HT-29 (cell line): ENCODE measurements around the gene ARRB2. TPM values are rescaled to one million over a fixed set of nuclear protein-coding genes. Genes with fewer than 3 reads are reported as not detected.
"Not testable (repeated sequence)": the region's sequence is repeated elsewhere in the genome, so short reads cannot be mapped to it uniquely, and the experiment has no call there.

ENCODE experiments used
- DNase-seq: peaks from one replicate; pipeline ENCODE4 v3.0.0-alpha.2; 2015; ENCODE audit warnings: low spot score
- total RNA-seq: library from RNA; depleted of rRNA; stranded (reverse); fragments of >200 nt; shearing (Covaris generic); gene quantifications from 2 replicates; pipeline ENCODE4 v1.2.3, GENCODE V29; 2014; rRNA removed

Gene ARRB2
- 30.4 and 32.3 TPM in 2 replicates for total RNA-seq

GRCh38 chr17:4709794-4710692, at the start of gene ARRB2:
TSS of gene ARRB2 (plus strand) at chr17:4710632. CDS start at chr17:4710722, 90 bp downstream.
- peak; percentile 94 for DNase-seq

- no peak for DNase-seq
These were observed 46.7 kb upstream of the ARRB2 start for GRCh38 chr17:4663711-4664110.

GRCh38 chr17:4664230-4664629, 46.2 kb upstream of the ARRB2 start:
- DNase-seq: no peak

GRCh38 chr17:4665027-4665426, 45.4 kb upstream of the ARRB2 start:
- DNase-seq: no peak

GRCh38 chr17:4666296-4666695, 44.1 kb upstream of the ARRB2 start:
- DNase-seq: no peak

GRCh38 chr17:4667166-4667565, 43.3 kb upstream of the ARRB2 start:
- DNase-seq: no peak

GRCh38 chr17:4672055-4672630, 38.3 kb upstream of the ARRB2 start:
- DNase-seq: no peak

GRCh38 chr17:4672751-4673150, 37.7 kb upstream of the ARRB2 start:
- no peak for DNase-seq

- DNase-seq: no peak
These were observed 37.3 kb upstream of the ARRB2 start for GRCh38 chr17:4673169-4673568.

GRCh38 chr17:4673986-4674684, 36.3 kb upstream of the ARRB2 start:
- DNase-seq: no peak

GRCh38 chr17:4674685-4674998, 35.8 kb upstream of the ARRB2 start:
- no peak for DNase-seq

GRCh38 chr17:4675791-4676190, 34.6 kb upstream of the ARRB2 start:
- DNase-seq: no peak

- no peak for DNase-seq
These were observed 33.6 kb upstream of the ARRB2 start for GRCh38 chr17:4676791-4677190.

- peak; percentile 19 for DNase-seq
These were observed 31.9 kb upstream of the ARRB2 start for GRCh38 chr17:4678448-4679026.

GRCh38 chr17:4679658-4680057, 30.8 kb upstream of the ARRB2 start:
- peak; percentile 61 for DNase-seq

- DNase-seq: not testable (repeated sequence)
These were observed 26.7 kb upstream of the ARRB2 start for GRCh38 chr17:4683739-4684138.

GRCh38 chr17:4689872-4690271, 20.6 kb upstream of the ARRB2 start:
- DNase-seq: not testable (repeated sequence)

GRCh38 chr17:4690745-4691144, 19.7 kb upstream of the ARRB2 start:
- no peak for DNase-seq

- DNase-seq: no peak
These were observed 18.7 kb upstream of the ARRB2 start for GRCh38 chr17:4691686-4692085.

GRCh38 chr17:4693416-4693815, 17.0 kb upstream of the ARRB2 start:
- DNase-seq: no peak

GRCh38 chr17:4696437-4696805, 14.0 kb upstream of the ARRB2 start:
- no peak for DNase-seq

GRCh38 chr17:4699401-4700056, 10.9 kb upstream of the ARRB2 start:
- DNase-seq: not testable (repeated sequence)
